ENCODE data around the gene C19orf85.

GRCh38 chr19:55462722-55463121 lies 1.8 kb downstream of the C19orf85 start:
- TF ChIP-seq CTCF (conservative IDR thresholded peaks at IDR 0.05 in 1 of 2, IDR thresholded peaks at IDR 0.05 in 1 of 2; ENCODE audit: low read depth in 1 of 2, low read length in 2 of 2), result no peak
- TF ChIP-seq EZH2 (IDR thresholded peaks at IDR 0.05; ENCODE audit: low read length, missing control alignments), result no peak

Measured in fibroblast of lung (primary cell).